Amygdala (tissue), 56 donors: ENCODE results near the gene EPHX1.

Experiments
- DNase-seq, 56 donors: peaks; one replicate each; lab custom pipeline; 2025; lab: John Stamatoyannopoulos, UW

Gene EPHX1

DNA sequence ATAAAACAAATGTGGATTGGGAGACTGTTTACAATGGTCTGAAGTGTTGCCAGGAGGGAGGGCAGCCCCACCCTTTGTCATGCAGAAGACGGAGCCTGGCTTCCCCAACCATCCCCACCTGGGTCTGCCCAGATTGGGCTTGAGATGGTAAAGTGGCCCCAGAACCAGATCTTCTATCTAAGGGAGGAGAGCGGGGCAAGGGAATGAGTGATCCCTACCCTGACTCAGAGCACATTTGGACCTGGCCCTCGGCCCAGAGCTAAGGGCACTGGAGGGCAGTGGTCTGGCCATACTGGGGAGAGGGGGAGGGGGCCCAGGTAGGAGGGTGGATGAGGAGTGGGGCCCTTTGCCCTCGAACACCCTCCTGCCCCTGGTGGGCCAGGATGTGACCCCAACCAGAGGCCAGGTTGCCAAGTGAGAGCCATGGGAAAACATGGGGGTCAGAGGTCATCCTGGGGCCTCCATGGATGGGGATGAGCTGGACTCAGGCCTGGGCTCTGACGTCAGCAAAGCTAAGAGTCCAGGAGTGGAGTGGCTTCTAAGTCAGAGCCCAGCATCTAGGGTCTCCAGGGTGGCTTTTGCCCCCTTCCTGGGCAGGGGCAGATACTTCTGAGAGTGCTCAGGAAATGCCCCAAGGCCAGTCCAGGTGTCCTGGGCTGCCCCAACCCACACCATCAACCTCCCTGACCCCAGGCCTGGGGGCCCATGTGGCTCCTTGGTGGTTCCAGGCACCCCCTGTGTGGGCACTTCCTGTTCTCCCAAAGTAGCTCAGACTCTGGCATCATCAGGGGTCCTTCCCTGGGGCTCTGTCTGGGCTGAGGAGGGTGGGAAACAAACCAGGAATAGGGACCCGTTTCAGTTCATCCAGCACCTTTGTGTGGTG is 80.7 kb downstream of the EPHX1 start:
- DNase-seq: no peak

DNA sequence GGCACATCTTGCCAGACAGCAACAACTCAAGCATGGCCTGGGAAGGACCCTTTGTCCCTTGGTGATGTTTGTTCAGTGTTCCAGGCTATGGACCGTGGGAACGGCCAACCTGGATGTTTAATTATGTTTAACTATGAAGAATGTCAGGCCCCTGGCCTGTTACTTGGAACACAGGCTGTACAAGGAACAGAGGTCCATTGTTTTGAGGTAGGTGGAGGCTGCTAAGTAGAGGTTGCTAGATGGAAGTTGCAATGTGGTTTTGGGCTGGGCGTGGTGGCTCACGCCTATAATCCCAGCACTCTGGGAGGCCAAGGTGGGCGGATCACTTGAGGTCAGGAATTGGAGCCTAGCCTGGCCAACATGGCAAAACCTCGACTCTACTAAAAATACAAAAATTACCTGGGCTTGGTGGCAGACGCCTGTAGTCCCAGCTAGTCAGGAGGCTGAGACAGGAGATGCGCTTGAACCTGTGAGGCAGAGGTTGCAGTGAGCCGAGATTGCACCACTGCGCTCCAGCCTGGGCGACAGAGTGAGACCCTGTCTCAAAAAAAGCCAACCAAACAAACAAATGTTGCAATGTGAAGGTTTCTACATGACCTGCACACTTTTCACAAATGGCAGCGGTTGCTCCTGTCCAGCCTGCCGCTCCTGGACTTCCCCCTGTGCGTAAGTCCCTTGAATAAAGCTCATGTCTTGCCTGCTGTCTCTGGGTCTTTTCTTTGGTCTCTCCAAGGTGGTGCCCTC is 81.5 kb downstream of the EPHX1 start:
- DNase-seq: no peak

DNA sequence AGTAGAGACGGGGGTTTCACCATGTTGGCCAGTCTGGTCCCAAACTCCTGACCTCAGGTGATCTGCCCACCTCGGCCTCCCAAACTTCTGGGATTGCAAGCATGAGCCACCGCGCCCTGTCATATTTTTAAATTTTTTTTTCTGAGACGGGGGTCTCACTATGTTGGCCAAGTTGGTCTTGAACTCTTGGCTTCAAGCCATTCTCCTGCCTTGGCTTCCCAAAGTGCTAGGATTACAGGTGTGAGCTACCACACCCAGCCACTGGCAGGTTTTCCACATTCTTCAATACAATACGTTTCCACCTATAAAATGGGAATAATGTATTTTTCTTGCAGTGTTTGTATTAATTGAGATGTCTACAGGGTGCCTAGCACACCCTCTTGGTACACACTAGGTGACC is 82.4 kb downstream of the EPHX1 start:
- DNase-seq: no peak
